H1 (cell line): ENCODE results near the gene CD69. TPM values are rescaled to one million over a fixed set of nuclear protein-coding genes. Genes with fewer than 3 reads are reported as not detected.

Experiments
- CTCF ChIA-PET: fragments of 300-600 bp; sonication (Branson Sonifier 250); formaldehyde crosslinking; loops from one replicate; lab custom pipeline; 2021; ENCODE audit not compliant: partially characterized antibody; lab: Charles Lee
- POLR2A ChIA-PET: fragments of 300-600 bp; sonication (Branson Sonifier 250); formaldehyde crosslinking; loops from one replicate; lab custom pipeline; 2021; ENCODE audit warnings: inconsistent platforms; ENCODE audit not compliant: partially characterized antibody; lab: Charles Lee
- DNase-seq, 2 experiments: peaks; one replicate each; pipeline versions ENCODE4 v3.0.0 to v3.0.0-alpha.2; 2010 to 2022; ENCODE audit warnings: low spot score in 2 of 2, low read depth in 1 of 2, mixed read lengths in 1 of 2
- FAIRE-seq: peaks from 2 replicates; lab custom pipeline; 2011; peaks lifted over from hg19 to GRCh38; lab: Jason Lieb, UNC
- H2AFZ ChIP-seq: 2 replicates; pipeline ENCODE4 v1.8.1; 2012; ENCODE audit warnings: low read length, inconsistent platforms
- H2AK5ac ChIP-seq: 2 replicates; pipeline ENCODE4 v1.6.1; 2013; ENCODE audit warnings: low read depth, low read length
- H2BK120ac ChIP-seq: replicated peaks from 2 replicates; pipeline ENCODE3; 2013; ENCODE audit warnings: low read depth, low read length, inconsistent platforms
- H2BK12ac ChIP-seq: 2 replicates; pipeline ENCODE4 v1.6.1; 2013; ENCODE audit warnings: low read depth, low read length
- H2BK15ac ChIP-seq: 2 replicates; pipeline ENCODE4 v1.6.1; 2013; ENCODE audit warnings: low read length
- H2BK20ac ChIP-seq: 2 replicates; pipeline ENCODE4 v1.6.1; 2013; ENCODE audit warnings: low read length
- H2BK5ac ChIP-seq: 2 replicates; pipeline ENCODE4 v1.6.1; 2013; ENCODE audit warnings: low read depth, low read length
- H3K14ac ChIP-seq: 2 replicates; pipeline ENCODE4 v1.6.1; 2013; ENCODE audit warnings: inconsistent platforms; ENCODE audit not compliant: insufficient read length
- H3K18ac ChIP-seq: 2 replicates; pipeline ENCODE4 v1.6.1; 2013; ENCODE audit warnings: low read length; ENCODE audit errors: extremely low read depth
- H3K23ac ChIP-seq: 2 replicates; pipeline ENCODE4 v1.6.1; 2013; ENCODE audit warnings: inconsistent platforms; ENCODE audit not compliant: insufficient read length
- H3K23me2 ChIP-seq: 2 replicates; pipeline ENCODE4 v1.6.1; 2013; ENCODE audit warnings: low read depth, low read length
- H3K27ac ChIP-seq: 2 replicates; pipeline ENCODE4 v1.6.1; 2011; ENCODE audit warnings: low read depth, low read length, inconsistent platforms
- H3K27me3 ChIP-seq, 4 experiments: replicated peaks in 1 of 4; 1 replicate in 1 of 4; 2 replicates in 3 of 4; pipeline versions ENCODE4 v1.6.1 to v1.8.1; 2011 to 2013; ENCODE audit warnings: low read length in 3 of 4, mild to moderate bottlenecking in 3 of 4, inconsistent platforms in 2 of 4, mixed read lengths in 2 of 4, moderate library complexity in 1 of 4; ENCODE audit not compliant: control insufficient read depth in 3 of 4, insufficient read depth in 3 of 4; ENCODE audit errors: extremely low read depth in 1 of 4
- H3K36me3 ChIP-seq, 4 experiments: 2 replicates each; pipeline versions ENCODE4 v1.6.1 to v1.8.1; 2011 to 2013; ENCODE audit warnings: mild to moderate bottlenecking in 4 of 4, low read length in 3 of 4, moderate library complexity in 2 of 4, control low read depth in 1 of 4, inconsistent platforms in 1 of 4; ENCODE audit not compliant: insufficient read depth in 4 of 4, control insufficient read depth in 2 of 4
- H3K4ac ChIP-seq: replicated peaks from 2 replicates; pipeline ENCODE3; 2013; ENCODE audit warnings: low read length, low read depth, mixed read lengths, inconsistent platforms; ENCODE audit not compliant: insufficient read length
- H3K4me1 ChIP-seq, 4 experiments: replicated peaks in 1 of 4; 1 replicate in 1 of 4; 2 replicates in 3 of 4; pipeline versions ENCODE4 v1.6.1 to v1.8.1; 2011 to 2013; ENCODE audit warnings: low read length in 3 of 4, inconsistent platforms in 2 of 4, mixed read lengths in 1 of 4; ENCODE audit not compliant: insufficient read depth in 4 of 4, control insufficient read depth in 3 of 4
- H3K4me2 ChIP-seq, 2 experiments: 2 replicates each; pipeline versions ENCODE4 v1.6.1 to v1.8.1; 2011 to 2013; ENCODE audit warnings: low read depth in 2 of 2, low read length in 2 of 2, control low read depth in 1 of 2, inconsistent platforms in 1 of 2, mild to moderate bottlenecking in 1 of 2; ENCODE audit not compliant: insufficient read depth in 1 of 2
- H3K4me3 ChIP-seq, 4 experiments: fragments of 200-600, 300-600 bp in 1 of 4; sonication (generic), shearing (Covaris generic), sonication (Bioruptor Twin) in 1 of 4; 2 replicates each; pipeline versions ENCODE4 v1.5.1 to v1.8.1; 2011 to 2016; ENCODE audit warnings: low read length in 4 of 4, low read depth in 3 of 4, control low read depth in 2 of 4, inconsistent platforms in 2 of 4, mild to moderate bottlenecking in 2 of 4, mixed read lengths in 1 of 4, moderate library complexity in 1 of 4; ENCODE audit not compliant: insufficient read depth in 2 of 4; ENCODE audit errors: extremely low read depth in 1 of 4
- H3K56ac ChIP-seq: replicated peaks from 2 replicates; pipeline ENCODE3; 2013; ENCODE audit warnings: low read depth, mild to moderate bottlenecking, mixed read lengths, low read length, inconsistent platforms; ENCODE audit not compliant: insufficient read length
- H3K79me1 ChIP-seq: 2 replicates; pipeline ENCODE4 v1.6.1; 2013; ENCODE audit warnings: low read depth, low read length, control low read depth
- H3K79me2 ChIP-seq, 2 experiments: 2 replicates each; pipeline versions ENCODE4 v1.6.1 to v1.8.1; 2012 to 2013; ENCODE audit warnings: low read length in 2 of 2, mild to moderate bottlenecking in 2 of 2, inconsistent platforms in 1 of 2; ENCODE audit not compliant: insufficient read depth in 2 of 2, control insufficient read depth in 1 of 2
- H3K9ac ChIP-seq, 4 experiments: replicated peaks in 1 of 4; 1 replicate in 1 of 4; 2 replicates in 3 of 4; pipeline versions ENCODE4 v1.6.1 to v1.8.1; 2011 to 2013; ENCODE audit warnings: low read depth in 3 of 4, low read length in 3 of 4, control low read depth in 2 of 4, mild to moderate bottlenecking in 2 of 4, moderate library complexity in 2 of 4, inconsistent platforms in 1 of 4; ENCODE audit errors: extremely low read depth in 1 of 4
- H3K9me3 ChIP-seq, 2 experiments: 2 replicates each; pipeline versions ENCODE4 v1.6.1 to v1.8.1; 2012 to 2013; ENCODE audit warnings: mild to moderate bottlenecking in 2 of 2, moderate library complexity in 2 of 2, control low read depth in 1 of 2, inconsistent platforms in 1 of 2, low read depth in 1 of 2, low read length in 1 of 2, mixed read lengths in 1 of 2; ENCODE audit not compliant: insufficient read depth in 2 of 2
- H4K20me1 ChIP-seq, 2 experiments: replicated peaks in 1 of 2; 2 replicates each; pipeline versions ENCODE3 to v1.8.1; 2011 to 2013; ENCODE audit warnings: inconsistent platforms in 2 of 2, low read length in 2 of 2, mild to moderate bottlenecking in 1 of 2; ENCODE audit not compliant: insufficient read depth in 2 of 2, control insufficient read depth in 1 of 2
- H4K5ac ChIP-seq: 2 replicates; pipeline ENCODE4 v1.6.1; 2013; ENCODE audit warnings: low read length, low read depth, mixed read lengths, inconsistent platforms; ENCODE audit not compliant: insufficient read length
- H4K8ac ChIP-seq: 2 replicates; pipeline ENCODE4 v1.8.0; 2013; ENCODE audit warnings: mild to moderate bottlenecking, moderate library complexity, low read length, inconsistent platforms; ENCODE audit not compliant: insufficient read depth; ENCODE audit errors: extremely low read depth
- H4K91ac ChIP-seq: replicated peaks from 2 replicates; pipeline ENCODE3; 2013; ENCODE audit warnings: low read length, mixed read lengths, inconsistent platforms; ENCODE audit not compliant: insufficient read length
- CTCF ChIP-seq, 3 experiments: IDR thresholded peaks; 1 replicate in 2 of 3; 2 replicates in 1 of 3; pipeline versions ENCODE4 v1.5.1 to v1.6.1; 2011; ENCODE audit warnings: low read length in 3 of 3, mild to moderate bottlenecking in 3 of 3, inconsistent platforms in 2 of 3, low read depth in 1 of 3, moderate library complexity in 1 of 3; ENCODE audit not compliant: insufficient read depth in 1 of 3; ENCODE audit errors: control extremely low read depth in 1 of 3
- RFX5 ChIP-seq: IDR thresholded peaks from 2 replicates; pipeline ENCODE4 v1.6.1; 2011; ENCODE audit warnings: low read depth, low read length, improper control_type of control experiment, borderline replicate concordance
- WGBS, 2 experiments: shearing (Covaris generic) in 1 of 2; methylation state at CpG; one replicate each; pipeline versions ENCODE4 v1.1.6 to v1.1.7; 2013 to 2015; ENCODE audit warnings: low lambda C conversion rate in 2 of 2, mixed read lengths in 2 of 2, inconsistent platforms in 1 of 2, low coverage in 1 of 2, missing lambda C conversion rate in 1 of 2; ENCODE audit not compliant: insufficient replicate concordance in 2 of 2, insufficient coverage in 1 of 2, insufficient read length in 1 of 2; ENCODE audit errors: extremely low coverage in 1 of 2, missing lambda C conversion rate in 1 of 2; 5-methylcytosine and 5-hydroxymethylcytosine counted together
- polyA plus RNA-seq, 7 experiments: library from polyadenylated mRNA; depleted of rRNA in 3 of 7; stranded (reverse) in 5 of 7; unstranded in 2 of 7; fragments of >200 nt in 5 of 7; fragments of 200-250 nt in 2 of 7; gene quantifications; 1 replicate in 5 of 7; 2 replicates in 1 of 7; 4 replicates in 1 of 7; pipeline versions ENCODE4 v1.2.1 to v1.2.3, GENCODE V29; 2011 to 2013; ENCODE audit warnings: missing spikeins in 2 of 7, mixed read lengths in 2 of 7
- total RNA-seq: library from RNA; stranded (reverse); fragmentation: NEBNext Ultra II Directional; extraction: Animal tissue kit (Norgen Biotek cat#: 25700); gene quantifications from 2 replicates; pipeline ENCODE4 v1.2.1, GENCODE V29; 2021

CD69 gene
- total and polyA plus RNA-seq, 2 of the 8 experiments (the other 6 are each of a cell fraction or from before 2014, with no cell fraction given) = not detected

GRCh38 chr12:9710584-9711375 is 49.9 kb downstream of the CD69 start:
- H3K9me3 ChIP-seq = no peaks in the 10 kb centered on the region
- H3K4me1 ChIP-seq = peaks cover 0 to 2% (median 0%) of the 10 kb centered on the region in 4 experiments; a peak in 1 of 7 replicates
- H2BK15ac ChIP-seq = no peak overlapping the region
- H2BK12ac ChIP-seq = peak overlapping the region; percentile 43; the same call in 1 of the 2 replicates
- H2BK20ac ChIP-seq = no peak overlapping the region
- no peaks in the 10 kb centered on the region for H3K79me1 ChIP-seq
- H3K4ac ChIP-seq = no peak overlapping the region
- no peak overlapping the region for H3K4me2 ChIP-seq
- no peaks in the 10 kb centered on the region for H3K79me2 ChIP-seq
- no peaks in the 10 kb centered on the region for H3K23me2 ChIP-seq
- H3K56ac ChIP-seq = no peak overlapping the region
- no peak overlapping the region for H2BK5ac ChIP-seq
- ChIA-PET CTCF (interaction anchor here (0.6 to 6.1 kb wide), 4 partner anchors 21 to 555 kb away, joined by 3 to 62 read pairs (median 4); no protein-coding TSS in a partner anchor), POLR2A (interaction anchor here (1.4 to 2.5 kb wide), 2 partner anchors 11 to 63 kb away, joined by 6 to 7 read pairs; no protein-coding TSS in a partner anchor)
- no peak overlapping the region for H3K27ac ChIP-seq
- no peak overlapping the region for H3K14ac ChIP-seq
- no peak overlapping the region for H3K9ac ChIP-seq
- no peak overlapping the region for H3K18ac ChIP-seq
- no peak overlapping the region for H2AK5ac ChIP-seq
- no peak overlapping the region for H2BK120ac ChIP-seq
- H3K4me3 ChIP-seq = no peak overlapping the region
- DNase-seq (no peak), FAIRE-seq (no peak)
- 85% methylated on average over 3 of the region's 3 CpGs; no CpG with 5 or more reads in 1 of the 2 experiments for WGBS, 2 experiments
- no peaks in the 10 kb centered on the region for H3K27me3 ChIP-seq
- no peak overlapping the region for H2AFZ ChIP-seq
- no peak overlapping the region for H3K23ac ChIP-seq
- no peaks in the 10 kb centered on the region for H4K20me1 ChIP-seq
- no peak overlapping the region for H4K5ac ChIP-seq
- peak in 1 of 3 experiments; percentile 1; a peak in 1 of 4 replicates for TF ChIP-seq CTCF (IDR thresholded peaks at IDR 0.05; ENCODE audit: control extremely low read depth in 1 of 3, insufficient read depth in 1 of 3, low read depth in 1 of 3, low read length in 3 of 3)
- TF ChIP-seq RFX5 = no peak
- no peak overlapping the region for H4K91ac ChIP-seq
- H3K36me3 ChIP-seq = no peaks in the 10 kb centered on the region
- H4K8ac ChIP-seq = no peak overlapping the region
